ENCODE results near the gene KTN1. TPM values are rescaled to one million over a fixed set of nuclear protein-coding genes. Genes with fewer than 3 reads are reported as not detected.

Gene KTN1
- total RNA-seq, 1 experiment from 2014 or later, result 125 TPM

- TF ChIP-seq USF1 (CRISPR knock-in tag; IDR thresholded peaks at IDR 0.05), result no peak
- no peak for TF ChIP-seq HMGXB4 (CRISPR knock-in tag; IDR thresholded peaks at IDR 0.05)
- no peak for TF ChIP-seq ATF1 (CRISPR knock-in tag; IDR thresholded peaks at IDR 0.05)
- TF ChIP-seq FOXK1 (CRISPR knock-in tag; IDR thresholded peaks at IDR 0.05), result no peak
- TF ChIP-seq JAZF1 (CRISPR knock-in tag; IDR thresholded peaks at IDR 0.05), result no peak
- no peak for TF ChIP-seq SOX15 (CRISPR knock-in tag; IDR thresholded peaks at IDR 0.05)
- TF ChIP-seq TCF7 (CRISPR knock-in tag; IDR thresholded peaks at IDR 0.05; ENCODE audit: low read depth), result no peak
- TF ChIP-seq USF2 (CRISPR knock-in tag; IDR thresholded peaks at IDR 0.05), result no peak
- TF ChIP-seq ZNF671 (CRISPR knock-in tag; IDR thresholded peaks at IDR 0.05), result no peak
- TF ChIP-seq PRRX2 (CRISPR knock-in tag; IDR thresholded peaks at IDR 0.05), result no peak
- TF ChIP-seq NR2C2 (CRISPR knock-in tag; IDR thresholded peaks at IDR 0.05), result no peak
Measured at GRCh38 chr14:55626131-55626530, 46.1 kb downstream of the KTN1 start (continued).

- DNase-seq (ENCODE audit: low spot score) (no peak), ATAC-seq (no peak)
- Mint-ChIP-seq H3K4me1 (no peaks in the 10 kb centered on the region), H3K4me3 (no peak overlapping the region), H3K36me3 (peaks cover 49% of the 10 kb centered on the region), H3K27me3 (ENCODE audit: low read depth) (no peaks in the 10 kb centered on the region), H3K27ac (no peak overlapping the region), H3K9me3 (no peaks in the 10 kb centered on the region; the same call in 1 of the 2 replicates)
- POLR2A ChIA-PET, result no interaction called here
- CTCF ChIA-PET, result no interaction called here
- TF ChIP-seq MXD4 (CRISPR knock-in tag; IDR thresholded peaks at IDR 0.05; ENCODE audit: borderline replicate concordance) (no peak), MAX (CRISPR knock-in tag; IDR thresholded peaks at IDR 0.05) (no peak), SMAD4 (CRISPR knock-in tag; IDR thresholded peaks at IDR 0.05) (no peak), TP53 (CRISPR knock-in tag; IDR thresholded peaks at IDR 0.05) (no peak), SMAD3 (CRISPR knock-in tag; IDR thresholded peaks at IDR 0.05; ENCODE audit: borderline replicate concordance) (no peak), PRRX2 (CRISPR knock-in tag; IDR thresholded peaks at IDR 0.05) (no peak), PRDM15 (CRISPR knock-in tag; IDR thresholded peaks at IDR 0.05) (no peak), CTCF (IDR thresholded peaks at IDR 0.05) (no peak), USF1 (CRISPR knock-in tag; IDR thresholded peaks at IDR 0.05) (no peak), E2F5 (CRISPR knock-in tag; IDR thresholded peaks at IDR 0.05) (no peak), ZNF512 (CRISPR knock-in tag; IDR thresholded peaks at IDR 0.05; ENCODE audit: borderline replicate concordance) (no peak), ZMAT4 (CRISPR knock-in tag; IDR thresholded peaks at IDR 0.05) (no peak), CDX4 (CRISPR knock-in tag; IDR thresholded peaks at IDR 0.05; ENCODE audit: borderline replicate concordance) (no peak)
Measured at GRCh38 chr14:55628426-55628825, 48.4 kb downstream of the KTN1 start.
